IPS-20b (cell line): ENCODE measurements around the gene FGFRL1.
"Not testable (repeated sequence)": the region's sequence is repeated elsewhere in the genome, so short reads cannot be mapped to it uniquely, and the experiment has no call there.

Experiments
- H3K27ac ChIP-seq: one replicate; pipeline ENCODE4 v1.5.1; 2013; ENCODE audit warnings: low read length
- H3K27me3 ChIP-seq: 2 replicates; pipeline ENCODE4 v1.6.1; 2013; ENCODE audit warnings: mild to moderate bottlenecking, low read length, inconsistent platforms; ENCODE audit not compliant: insufficient read depth
- H3K36me3 ChIP-seq: 2 replicates; pipeline ENCODE4 v1.6.1; 2013; ENCODE audit warnings: low read depth, mild to moderate bottlenecking, inconsistent platforms, low read length, moderate library complexity; ENCODE audit not compliant: insufficient read depth
- H3K4me1 ChIP-seq: 2 replicates; pipeline ENCODE4 v1.6.1; 2013; ENCODE audit warnings: mild to moderate bottlenecking, control low read depth, inconsistent platforms, low read length, moderate library complexity; ENCODE audit not compliant: insufficient read depth
- H3K4me3 ChIP-seq: 2 replicates; pipeline ENCODE4 v1.5.1; 2013; ENCODE audit warnings: mild to moderate bottlenecking, low read length, inconsistent platforms
- H3K9ac ChIP-seq: 2 replicates; pipeline ENCODE4 v1.6.1; 2013; ENCODE audit warnings: low read depth, mild to moderate bottlenecking, inconsistent platforms, low read length, moderate library complexity
- H3K9me3 ChIP-seq: 2 replicates; pipeline ENCODE4 v1.6.1; 2013; ENCODE audit warnings: mild to moderate bottlenecking, low read depth, low read length, inconsistent platforms; ENCODE audit not compliant: insufficient read depth

FGFRL1 gene

GRCh38 chr4:968621-969394 lies 42.6 kb upstream of the FGFRL1 start:
- H3K9ac ChIP-seq, result no peak overlapping the region
- no peaks in the 10 kb centered on the region for H3K9me3 ChIP-seq
- no peaks in the 10 kb centered on the region for H3K36me3 ChIP-seq
- H3K4me1 ChIP-seq, result no peaks in the 10 kb centered on the region
- no peak overlapping the region for H3K4me3 ChIP-seq
- H3K27me3 ChIP-seq, result peaks cover 54% of the 10 kb centered on the region
- no peak overlapping the region for H3K27ac ChIP-seq

- H3K27ac ChIP-seq, result no peak overlapping the region
- peaks cover 67% of the 10 kb centered on the region for H3K27me3 ChIP-seq
- H3K9me3 ChIP-seq, result no peaks in the 10 kb centered on the region
- no peaks in the 10 kb centered on the region for H3K36me3 ChIP-seq
- no peak overlapping the region for H3K4me3 ChIP-seq
- no peaks in the 10 kb centered on the region for H3K4me1 ChIP-seq
- no peak overlapping the region for H3K9ac ChIP-seq
Observed at GRCh38 chr4:970046-970745, 41.2 kb upstream of the FGFRL1 start.

GRCh38 chr4:970854-971520 lies 40.4 kb upstream of the FGFRL1 start:
- Histone ChIP-seq H3K9ac (no peak overlapping the region), H3K27me3 (peaks cover 67% of the 10 kb centered on the region), H3K4me1 (no peaks in the 10 kb centered on the region), H3K4me3 (no peak overlapping the region), H3K9me3 (no peaks in the 10 kb centered on the region), H3K27ac (no peak overlapping the region), H3K36me3 (no peaks in the 10 kb centered on the region)

- Histone ChIP-seq H3K9ac (no peak overlapping the region), H3K27ac (no peak overlapping the region), H3K4me1 (no peaks in the 10 kb centered on the region), H3K4me3 (no peak overlapping the region; the same call in 1 of the 2 replicates), H3K27me3 (peaks cover 67% of the 10 kb centered on the region), H3K9me3 (no peaks in the 10 kb centered on the region), H3K36me3 (no peaks in the 10 kb centered on the region)
Observed at GRCh38 chr4:971666-972500, 39.5 kb upstream of the FGFRL1 start.

GRCh38 chr4:972651-973424 lies 38.6 kb upstream of the FGFRL1 start:
- Histone ChIP-seq H3K27ac (no peak overlapping the region), H3K4me3 (peak overlapping the region; percentile 66; the same call in 1 of the 2 replicates), H3K27me3 (peaks cover 57% of the 10 kb centered on the region), H3K36me3 (no peaks in the 10 kb centered on the region), H3K9me3 (no peaks in the 10 kb centered on the region), H3K9ac (no peak overlapping the region), H3K4me1 (no peaks in the 10 kb centered on the region)

- H3K27ac ChIP-seq, result no peak within 1 kb of the TSS
- H3K4me3 ChIP-seq, result peak within 1 kb of the TSS; percentile 66; the same call in 1 of the 2 replicates
- no peaks in the 10 kb centered on the region for H3K4me1 ChIP-seq
- H3K9me3 ChIP-seq, result no peaks in the 10 kb centered on the region
- H3K9ac ChIP-seq, result no peak within 1 kb of the TSS
- H3K27me3 ChIP-seq, result peaks cover 51% of the 10 kb centered on the region
- H3K36me3 ChIP-seq, result no peaks in the 10 kb centered on the region
Observed at GRCh38 chr4:973431-974397, 37.7 kb upstream of the FGFRL1 start, which contains the start of gene DGKQ. Gene DGKQ (minus strand): TSS chr4:973569. CDS start chr4:973482, 87 bp downstream.

GRCh38 chr4:974668-975067 lies 36.8 kb upstream of the FGFRL1 start:
- H3K4me1 ChIP-seq, result no peaks in the 10 kb centered on the region

GRCh38 chr4:976016-976415 lies 35.4 kb upstream of the FGFRL1 start:
- H3K27ac ChIP-seq, H3K9ac ChIP-seq, H3K36me3 ChIP-seq, H3K4me3 ChIP-seq, H3K4me1 ChIP-seq, H3K9me3 ChIP-seq: not testable (repeated sequence)
- H3K27me3 ChIP-seq, result peaks cover 33% of the 10 kb centered on the region

More at GRCh38 chr4:974668-975067, 36.8 kb upstream of the FGFRL1 start:
- Histone ChIP-seq H3K4me3 (no peak overlapping the region), H3K36me3 (no peaks in the 10 kb centered on the region), H3K9ac (no peak overlapping the region), H3K27ac (no peak overlapping the region), H3K9me3 (no peaks in the 10 kb centered on the region), H3K27me3 (peaks cover 45% of the 10 kb centered on the region)

GRCh38 chr4:978957-979701 lies 32.3 kb upstream of the FGFRL1 start:
- H3K27ac ChIP-seq, result no peak overlapping the region
- no peaks in the 10 kb centered on the region for H3K9me3 ChIP-seq
- H3K4me1 ChIP-seq, result no peaks in the 10 kb centered on the region
- H3K4me3 ChIP-seq, result no peak overlapping the region
- peaks cover 16% of the 10 kb centered on the region for H3K27me3 ChIP-seq
- no peak overlapping the region for H3K9ac ChIP-seq
- no peaks in the 10 kb centered on the region for H3K36me3 ChIP-seq
